IMR-90 (cell line): ENCODE results near the gene PIK3C2A. TPM values are rescaled to one million over a fixed set of nuclear protein-coding genes. Genes with fewer than 3 reads are reported as not detected.

Source experiments
- ATAC-seq: fragments of 200-7000 bp; cut with Tn5 transposase; 2 replicates; pipeline ENCODE4 v1.9.1; 2020; ENCODE audit warnings: low read depth, mild to moderate bottlenecking, moderate library complexity
- BruUV-seq: library from RNA; stranded (reverse); fragments of 400-500 nt; replicated peaks from 2 replicates; lab custom pipeline; 2021; lab: Mats Ljungman, UMichigan
- CTCF ChIA-PET: fragments of 300-600 bp; formaldehyde crosslinking; extraction: SDS; loops from one replicate; lab custom pipeline; 2021; ENCODE audit warnings: antibody characterized with exemption; lab: Yijun Ruan, JAX
- POLR2A ChIA-PET: fragments of 300-600 bp; sonication (Branson Sonifier 250); formaldehyde crosslinking; loops from one replicate; lab custom pipeline; 2022; ENCODE audit warnings: antibody characterized with exemption; ENCODE audit not compliant: unreplicated experiment; lab: Charles Lee
- DNase-seq: peaks from one replicate; pipeline ENCODE4 v3.0.0; 2013
- H2AFZ ChIP-seq: replicated peaks from 2 replicates; pipeline ENCODE3; 2013; ENCODE audit warnings: low read length, mild to moderate bottlenecking; ENCODE audit not compliant: poor library complexity
- H2AK5ac ChIP-seq: 2 replicates; pipeline ENCODE4 v1.6.1; 2013; ENCODE audit warnings: low read depth, low read length, inconsistent platforms
- H2AK9ac ChIP-seq: replicated peaks from 2 replicates; pipeline ENCODE3; 2013; ENCODE audit warnings: mild to moderate bottlenecking, low read depth, low read length, moderate library complexity; ENCODE audit not compliant: poor library complexity
- H2BK120ac ChIP-seq: 2 replicates; pipeline ENCODE4 v1.6.1; 2013; ENCODE audit warnings: low read depth, low read length, inconsistent platforms
- H2BK15ac ChIP-seq: 3 replicates; pipeline ENCODE4 v1.6.1; 2013; ENCODE audit warnings: low read depth, low read length, inconsistent platforms
- H2BK20ac ChIP-seq: 2 replicates; pipeline ENCODE4 v1.6.1; 2013; ENCODE audit warnings: low read depth, mild to moderate bottlenecking, inconsistent platforms, low read length, moderate library complexity
- H2BK5ac ChIP-seq: 2 replicates; pipeline ENCODE4 v1.6.1; 2013; ENCODE audit warnings: mild to moderate bottlenecking, low read depth, low read length, inconsistent platforms; ENCODE audit not compliant: poor library complexity, severe bottlenecking
- H3K14ac ChIP-seq: replicated peaks from 2 replicates; pipeline ENCODE4 v1.6.1; 2013; ENCODE audit warnings: low read depth, low read length, inconsistent platforms
- H3K18ac ChIP-seq: 2 replicates; pipeline ENCODE4 v1.6.1; 2013; ENCODE audit warnings: low read depth, low read length, control low read depth
- H3K23ac ChIP-seq: 2 replicates; pipeline ENCODE4 v1.6.1; 2013; ENCODE audit warnings: low read depth, low read length, inconsistent platforms
- H3K27ac ChIP-seq: 2 replicates; pipeline ENCODE4 v1.5.1; 2013; ENCODE audit warnings: mild to moderate bottlenecking, control low read depth, low read length; ENCODE audit not compliant: insufficient read depth
- H3K27me3 ChIP-seq: 2 replicates; pipeline ENCODE4 v1.6.1; 2013; ENCODE audit warnings: low read length; ENCODE audit not compliant: control insufficient read depth, insufficient read depth
- H3K36me3 ChIP-seq: 2 replicates; pipeline ENCODE4 v1.6.1; 2013; ENCODE audit warnings: low read length, mixed read lengths; ENCODE audit not compliant: control insufficient read depth, insufficient read depth
- H3K4ac ChIP-seq: 2 replicates; pipeline ENCODE4 v1.6.1; 2013; ENCODE audit warnings: low read depth, low read length, inconsistent platforms
- H3K4me1 ChIP-seq: 2 replicates; pipeline ENCODE4 v1.6.1; 2013; ENCODE audit warnings: low read length, mixed read lengths; ENCODE audit not compliant: control insufficient read depth, insufficient read depth
- H3K4me2 ChIP-seq: 2 replicates; pipeline ENCODE4 v1.6.1; 2013; ENCODE audit warnings: low read depth, mild to moderate bottlenecking, control low read depth, low read length, moderate library complexity
- H3K4me3 ChIP-seq: 2 replicates; pipeline ENCODE4 v1.5.1; 2013; ENCODE audit warnings: low read depth, mild to moderate bottlenecking, control low read depth, low read length, moderate library complexity; ENCODE audit not compliant: insufficient read depth
- H3K56ac ChIP-seq: 2 replicates; pipeline ENCODE4 v1.6.1; 2013; ENCODE audit warnings: low read length, inconsistent platforms; ENCODE audit not compliant: insufficient read depth; ENCODE audit errors: extremely low read depth
- H3K79me1 ChIP-seq, 2 experiments: 2 replicates each; pipeline ENCODE4 v1.6.1; 2013; ENCODE audit warnings: low read length in 2 of 2, inconsistent platforms in 1 of 2, low read depth in 1 of 2
- H3K9ac ChIP-seq: 2 replicates; pipeline ENCODE4 v1.6.1; 2013; ENCODE audit warnings: low read depth, low read length, control low read depth
- H3K9me1 ChIP-seq: 2 replicates; pipeline ENCODE4 v1.6.1; 2013; ENCODE audit warnings: low read length, inconsistent platforms; ENCODE audit not compliant: insufficient read depth
- H3K9me3 ChIP-seq: 2 replicates; pipeline ENCODE4 v1.6.1; 2013; ENCODE audit warnings: low read length; ENCODE audit not compliant: control insufficient read depth, insufficient read depth
- H4K20me1 ChIP-seq: 2 replicates; pipeline ENCODE4 v1.6.1; 2013; ENCODE audit warnings: low read length, inconsistent platforms; ENCODE audit not compliant: insufficient read depth
- H4K5ac ChIP-seq: 2 replicates; pipeline ENCODE4 v1.6.1; 2013; ENCODE audit warnings: mild to moderate bottlenecking, low read depth, low read length, control low read depth
- H4K8ac ChIP-seq, 2 experiments: 2 replicates each; pipeline ENCODE4 v1.6.1; 2013; ENCODE audit warnings: low read depth in 2 of 2, low read length in 2 of 2, control low read depth in 1 of 2, inconsistent platforms in 1 of 2
- H4K91ac ChIP-seq: 2 replicates; pipeline ENCODE4 v1.6.1; 2013; ENCODE audit warnings: low read depth, low read length, inconsistent platforms; ENCODE audit not compliant: insufficient read depth
- BHLHE40 ChIP-seq: fragments of 150-350 bp; IDR thresholded peaks from 2 replicates; pipeline ENCODE4 v1.6.1; 2016; ENCODE audit warnings: mild to moderate bottlenecking, low read depth, low read length
- CEBPB ChIP-seq: IDR thresholded peaks from 2 replicates; pipeline ENCODE4 v1.6.1; 2012; ENCODE audit warnings: low read depth, low read length, improper control_type of control experiment
- CHD1 ChIP-seq: IDR thresholded peaks from 2 replicates; pipeline ENCODE4 v1.6.1; 2012; ENCODE audit warnings: low read depth, low read length, improper control_type of control experiment
- CTCF ChIP-seq: conservative IDR thresholded peaks from 2 replicates; pipeline ENCODE4 v1.5.1; 2012; ENCODE audit warnings: mild to moderate bottlenecking, low read depth, low read length, improper control_type of control experiment
- ELK1 ChIP-seq: fragments of 150-350 bp; IDR thresholded peaks from 2 replicates; pipeline ENCODE4 v1.6.1; 2016; ENCODE audit warnings: low read depth, mild to moderate bottlenecking, low read length, moderate library complexity, borderline replicate concordance
- FOS ChIP-seq: fragments of 150-350 bp; IDR thresholded peaks from 2 replicates; pipeline ENCODE4 v1.6.1; 2016; ENCODE audit warnings: low read depth, low read length
- MAFK ChIP-seq: IDR thresholded peaks from 2 replicates; pipeline ENCODE4 v1.6.1; 2012; ENCODE audit warnings: low read depth, low read length, improper control_type of control experiment
- MAZ ChIP-seq: IDR thresholded peaks from 2 replicates; pipeline ENCODE4 v1.6.1; 2012; ENCODE audit warnings: low read depth, mild to moderate bottlenecking, low read length, improper control_type of control experiment, moderate library complexity, borderline replicate concordance
- MXI1 ChIP-seq: IDR thresholded peaks from 2 replicates; pipeline ENCODE4 v1.6.1; 2012; ENCODE audit warnings: low read depth, mild to moderate bottlenecking, low read length, moderate library complexity, borderline replicate concordance
- NFE2L2 ChIP-seq: fragments of 150-350 bp; IDR thresholded peaks from 2 replicates; pipeline ENCODE4 v1.6.1; 2016; ENCODE audit warnings: low read depth, mild to moderate bottlenecking, low read length
- POLR2A ChIP-seq: IDR thresholded peaks from 2 replicates; pipeline ENCODE4 v1.6.1; 2012; ENCODE audit warnings: mild to moderate bottlenecking, low read depth, low read length
- RAD21 ChIP-seq: IDR thresholded peaks from 2 replicates; pipeline ENCODE4 v1.6.1; 2012; ENCODE audit warnings: low read length, improper control_type of control experiment
- RCOR1 ChIP-seq: IDR thresholded peaks from 2 replicates; pipeline ENCODE4 v1.6.1; 2012; ENCODE audit warnings: mild to moderate bottlenecking, low read length, improper control_type of control experiment; ENCODE audit not compliant: insufficient replicate concordance
- RFX5 ChIP-seq: IDR thresholded peaks from 2 replicates; pipeline ENCODE4 v1.8.0; 2012; ENCODE audit warnings: low read depth, mild to moderate bottlenecking, low read length, moderate library complexity
- SMC3 ChIP-seq: fragments of 150-350 bp; IDR thresholded peaks from 2 replicates; pipeline ENCODE4 v1.6.1; 2016; ENCODE audit warnings: low read depth, mild to moderate bottlenecking, antibody characterized with exemption, low read length, moderate library complexity
- USF2 ChIP-seq: fragments of 150-350 bp; IDR thresholded peaks from 2 replicates; pipeline ENCODE4 v1.6.1; 2017; ENCODE audit warnings: mild to moderate bottlenecking, antibody characterized with exemption, low read length, low read depth
- WGBS, 2 experiments: methylation state at CpG; one replicate each; pipeline versions ENCODE4 v1.1.5 to v1.1.7; 2013; ENCODE audit warnings: missing lambda C conversion rate in 2 of 2; ENCODE audit not compliant: insufficient read length in 1 of 2; ENCODE audit errors: extremely low coverage in 2 of 2; 5-methylcytosine and 5-hydroxymethylcytosine counted together
- dilution Hi-C: fragments of 300-500 bp; cut with HindIII; formaldehyde crosslinking; loops from one replicate; pipeline ENCODE4 v1.14.3; 2018; ENCODE audit warnings: low sequenced_read_pairs; ENCODE audit not compliant: unreplicated experiment
- in situ Hi-C: fragments of 300-500 bp; cut with MboI; formaldehyde crosslinking; loops from 3 replicates; pipeline ENCODE4 v1.14.3; 2019; ENCODE audit warnings: low sequenced_read_pairs, inconsistent platforms, mixed read lengths
- intact Hi-C: fragments of 100-400 bp; cut with micrococcal nuclease; formaldehyde crosslinking; loops from 2 replicates; pipeline ENCODE4 v1.10.0; 2022
- polyA plus RNA-seq, 3 experiments: library from polyadenylated mRNA; depleted of rRNA; stranded (reverse); fragments of >200 nt; gene quantifications; 2 replicates each; pipeline ENCODE4 v1.2.3, GENCODE V29; 2012; ENCODE audit warnings: low replicate concordance in 1 of 3
- total RNA-seq: library from RNA; depleted of rRNA; stranded (reverse); fragments of >200 nt; gene quantifications from 2 replicates; pipeline ENCODE4 v1.2.3, GENCODE V29; 2012

PIK3C2A gene
- total and polyA plus RNA-seq, 2 of the 4 experiments (the other 2 are of a cell fraction) = 14.6 to 36.6 TPM

GRCh38 chr11:17163736-17164135 lies 44.0 kb downstream of the PIK3C2A start:
- no CpG with 5 or more reads among the region's 2 CpGs for WGBS, 2 experiments
- no peaks in the 10 kb centered on the region for H3K36me3 ChIP-seq
- H3K9ac ChIP-seq = no peak overlapping the region
- H3K4me1 ChIP-seq = peaks cover 2% of the 10 kb centered on the region; the same call in 1 of the 2 replicates
- no peak overlapping the region for H3K4ac ChIP-seq
- H2BK120ac ChIP-seq = no peak overlapping the region
- no peak overlapping the region for H3K18ac ChIP-seq
- H3K23ac ChIP-seq = no peak overlapping the region
- no peak for DNase-seq
- H4K5ac ChIP-seq = no peak overlapping the region
- CTCF ChIA-PET = no interaction called here
- H3K56ac ChIP-seq = no peak overlapping the region
- no peak overlapping the region for H3K14ac ChIP-seq
- H3K4me2 ChIP-seq = no peak overlapping the region
- no peaks in the 10 kb centered on the region for H3K27me3 ChIP-seq
- H2BK5ac ChIP-seq = no peak overlapping the region
- no peak for ATAC-seq
- H3K27ac ChIP-seq = no peak overlapping the region
- H2BK15ac ChIP-seq = no peak overlapping the region
- in situ Hi-C loops (no loop called here), dilution Hi-C loops (no loop called here), intact Hi-C loops (no loop called here)
- no peak overlapping the region for H4K8ac ChIP-seq
- TF ChIP-seq MAZ = no peak
- TF ChIP-seq CHD1 = no peak
- TF ChIP-seq RAD21 = no peak
- no peak for TF ChIP-seq BHLHE40
- TF ChIP-seq RFX5 = no peak
- no peak for TF ChIP-seq POLR2A
- no peak for TF ChIP-seq MAFK
- TF ChIP-seq SMC3 = no peak
- no peak for TF ChIP-seq CTCF
- no peak for TF ChIP-seq CEBPB
- no peak for TF ChIP-seq USF2
- no peak for TF ChIP-seq NFE2L2
- TF ChIP-seq FOS = no peak
- TF ChIP-seq ELK1 = no peak
- TF ChIP-seq MXI1 = no peak
- no peak for TF ChIP-seq RCOR1
- H3K4me3 ChIP-seq = no peak overlapping the region
- no peak overlapping the region for H2AK5ac ChIP-seq
- no peak overlapping the region for H2AFZ ChIP-seq
- H4K20me1 ChIP-seq = peaks cover 13% of the 10 kb centered on the region; the same call in 1 of the 2 replicates
- H3K9me3 ChIP-seq = no peaks in the 10 kb centered on the region
- no peak overlapping the region for H2BK20ac ChIP-seq
- POLR2A ChIA-PET = no interaction called here
- H4K91ac ChIP-seq = no peak overlapping the region
- peaks cover 13% of the 10 kb centered on the region for H3K9me1 ChIP-seq
- no peak overlapping the region for H2AK9ac ChIP-seq
- H3K79me1 ChIP-seq = peaks cover 17 to 60% of the 10 kb centered on the region in 2 experiments
- BruUV-seq = no TSS peak
